ENCODE results near the gene PRSS22.

Gene PRSS22

GRCh38 chr16:2857451-2858244 is at the start of gene PRSS22:
TSS of gene PRSS22 (minus strand) at chr16:2858170. CDS start at chr16:2858104, 66 bp downstream.
- DNase-seq: no peak

- peak; percentile 28 to 76 for DNase-seq
Measured at GRCh38 chr16:2907084-2907753, 49.2 kb upstream of the PRSS22 start.

- DNase-seq: no peak
Measured at GRCh38 chr16:2905988-2906387, 48.0 kb upstream of the PRSS22 start.

- DNase-seq: peak; percentile 98 to 99
Measured at GRCh38 chr16:2905241-2905987, 47.4 kb upstream of the PRSS22 start.

- DNase-seq: no peak
Measured at GRCh38 chr16:2904922-2905240, 46.9 kb upstream of the PRSS22 start.

GRCh38 chr16:2904100-2904921 is 46.3 kb upstream of the PRSS22 start:
- DNase-seq: peak; percentile 74 to 75

- no peak for DNase-seq
Measured at GRCh38 chr16:2902337-2903130, 44.6 kb upstream of the PRSS22 start.

GRCh38 chr16:2900526-2901075 is 42.6 kb upstream of the PRSS22 start:
- no peak for DNase-seq

GRCh38 chr16:2899564-2900072 is 41.6 kb upstream of the PRSS22 start:
- no peak for DNase-seq

- no peak for DNase-seq
Measured at GRCh38 chr16:2898831-2899563, 41.0 kb upstream of the PRSS22 start.

- DNase-seq: no peak
Measured at GRCh38 chr16:2897110-2897509, 39.1 kb upstream of the PRSS22 start.

- no peak for DNase-seq
Measured at GRCh38 chr16:2896480-2897010, 38.6 kb upstream of the PRSS22 start.

GRCh38 chr16:2895813-2896212 is 37.8 kb upstream of the PRSS22 start:
- no peak for DNase-seq

- DNase-seq: no peak
Measured at GRCh38 chr16:2894231-2894630, 36.3 kb upstream of the PRSS22 start.

GRCh38 chr16:2884041-2884451 is 26.1 kb upstream of the PRSS22 start:
- no peak for DNase-seq

- DNase-seq: peak in 1 of 2 experiments; percentile 51
Measured at GRCh38 chr16:2883458-2883908, 25.5 kb upstream of the PRSS22 start.

GRCh38 chr16:2882650-2883457 is 24.9 kb upstream of the PRSS22 start, which contains the start of gene FLYWCH2:
TSS of gene FLYWCH2 (plus strand) at chr16:2883215. CDS start at chr16:2896450, 13,235 bp downstream.
- DNase-seq: peak; percentile 98 to 99

GRCh38 chr16:2881783-2882649 is 24.0 kb upstream of the PRSS22 start:
- DNase-seq: peak in 1 of 2 experiments; percentile 50

All from NCI-H524 (cell line).